CD14-positive monocyte (primary cell): ENCODE data around the gene DPP6. TPM values are rescaled to one million over a fixed set of nuclear protein-coding genes. Genes with fewer than 3 reads are reported as not detected.

Experiments used
- DNase-seq, 3 donors: peaks; one replicate each; pipeline ENCODE4 v3.0.0-alpha.2; 2011 to 2022
- H2AFZ ChIP-seq: 2 replicates; pipeline ENCODE4 v1.6.0; 2012; ENCODE audit warnings: mild to moderate bottlenecking, low read depth, low read length, inconsistent platforms; ENCODE audit not compliant: insufficient read depth, poor library complexity, severe bottlenecking
- H3K27ac ChIP-seq, 2 donors: 1 replicate in 1 of 2; 2 replicates in 1 of 2; pipeline ENCODE4 v1.5.1; 2012 to 2013; ENCODE audit warnings: low read length in 2 of 2, control low read depth in 1 of 2, inconsistent platforms in 1 of 2, low read depth in 1 of 2, mild to moderate bottlenecking in 1 of 2
- H3K27me3 ChIP-seq, 2 donors: one replicate each; pipeline versions ENCODE4 v1.6.0 to v1.6.1; 2011 to 2013; ENCODE audit warnings: low read length in 2 of 2; ENCODE audit not compliant: control insufficient read depth in 2 of 2, insufficient read depth in 2 of 2
- H3K36me3 ChIP-seq, 2 donors: replicated peaks in 1 of 2; 1 replicate in 1 of 2; 2 replicates in 1 of 2; pipeline versions ENCODE4 v1.5.1 to v1.6.1; 2012 to 2013; ENCODE audit warnings: low read length in 2 of 2, control low read depth in 1 of 2, inconsistent platforms in 1 of 2, mild to moderate bottlenecking in 1 of 2; ENCODE audit not compliant: insufficient read depth in 2 of 2, control insufficient read depth in 1 of 2
- H3K4me1 ChIP-seq, 2 donors: 1 replicate in 1 of 2; 2 replicates in 1 of 2; pipeline versions ENCODE4 v1.5.1 to v1.6.1; 2012 to 2013; ENCODE audit warnings: low read length in 2 of 2, control low read depth in 1 of 2, inconsistent platforms in 1 of 2, mild to moderate bottlenecking in 1 of 2, moderate library complexity in 1 of 2; ENCODE audit not compliant: insufficient read depth in 2 of 2, control insufficient read depth in 1 of 2
- H3K4me2 ChIP-seq: replicated peaks from 2 replicates; pipeline ENCODE3; 2012; ENCODE audit warnings: low read length, moderate library complexity, mild to moderate bottlenecking; ENCODE audit not compliant: poor library complexity, severe bottlenecking; ENCODE audit errors: extremely low read depth
- H3K4me3 ChIP-seq, 3 experiments: fragments of 200-600 bp in 1 of 3; sonication (generic) in 1 of 3; replicated peaks in 1 of 3; 1 replicate in 2 of 3; 2 replicates in 1 of 3; pipeline ENCODE4 v1.5.1; 2011 to 2013; ENCODE audit warnings: low read length in 3 of 3, mild to moderate bottlenecking in 3 of 3, control low read depth in 2 of 3, low read depth in 2 of 3, inconsistent platforms in 1 of 3, moderate library complexity in 1 of 3
- H3K79me2 ChIP-seq: 2 replicates; pipeline ENCODE4 v1.6.0; 2012; ENCODE audit warnings: mild to moderate bottlenecking, control low read depth, inconsistent platforms, low read length, moderate library complexity; ENCODE audit not compliant: insufficient read depth
- H3K9ac ChIP-seq: 2 replicates; pipeline ENCODE4 v1.6.0; 2017; ENCODE audit warnings: low read length, mild to moderate bottlenecking; ENCODE audit not compliant: insufficient read depth, poor library complexity, severe bottlenecking
- H3K9me3 ChIP-seq, 2 donors: replicated peaks in 1 of 2; 1 replicate in 1 of 2; 2 replicates in 1 of 2; pipeline versions ENCODE4 v1.5.1 to v1.6.1; 2012 to 2013; ENCODE audit warnings: low read length in 2 of 2, control low read depth in 1 of 2; ENCODE audit not compliant: control insufficient read depth in 1 of 2, insufficient read depth in 1 of 2
- H4K20me1 ChIP-seq: 2 replicates; pipeline ENCODE4 v1.6.0; 2012; ENCODE audit warnings: mild to moderate bottlenecking, low read length, control low read depth, moderate library complexity; ENCODE audit not compliant: insufficient read depth
- H3K27ac Mint-ChIP-seq, 7 donors: one replicate each; pipeline ENCODE4 v1.8.0; 2020; ENCODE audit warnings: mild to moderate bottlenecking in 7 of 7, mixed read lengths in 7 of 7, moderate library complexity in 6 of 7, inconsistent platforms in 2 of 7
- H3K27me3 Mint-ChIP-seq, 3 donors: one replicate each; pipeline ENCODE4 v1.8.0; 2021 to 2022; ENCODE audit warnings: low read depth in 3 of 3, mild to moderate bottlenecking in 3 of 3, mixed read lengths in 3 of 3, moderate library complexity in 3 of 3, inconsistent platforms in 1 of 3
- H3K36me3 Mint-ChIP-seq, 2 donors: one replicate each; pipeline ENCODE4 v1.8.0; 2020; ENCODE audit warnings: mixed read lengths in 2 of 2, inconsistent platforms in 1 of 2, mild to moderate bottlenecking in 1 of 2
- H3K4me1 Mint-ChIP-seq: one replicate; pipeline ENCODE4 v1.8.0; 2020; ENCODE audit warnings: mild to moderate bottlenecking, mixed read lengths
- H3K4me3 Mint-ChIP-seq, 2 donors: one replicate each; pipeline ENCODE4 v1.8.0; 2020; ENCODE audit warnings: mild to moderate bottlenecking in 2 of 2, mixed read lengths in 2 of 2, moderate library complexity in 1 of 2
- H3K9me3 Mint-ChIP-seq, 7 donors: one replicate each; pipeline ENCODE4 v1.8.0; 2020 to 2022; ENCODE audit warnings: mixed read lengths in 7 of 7, mild to moderate bottlenecking in 6 of 7, moderate library complexity in 6 of 7, inconsistent platforms in 2 of 7
- CTCF ChIP-seq: fragments of 200-600 bp; IDR thresholded peaks from one replicate; pipeline ENCODE4 v1.8.0; 2022; ENCODE audit warnings: antibody characterized with exemption, mild to moderate bottlenecking
- WGBS: methylation state at CpG from one replicate; pipeline ENCODE4 v1.1.5; 2013; ENCODE audit warnings: missing lambda C conversion rate; ENCODE audit not compliant: insufficient coverage; 5-methylcytosine and 5-hydroxymethylcytosine counted together
- intact Hi-C, 2 donors: fragments of 100-400 bp; cut with micrococcal nuclease; formaldehyde crosslinking; loops; one replicate each; pipeline versions ENCODE4 v1.15.0 to v1.15.1; 2023
- polyA plus RNA-seq, 3 donors: library from polyadenylated mRNA; depleted of rRNA in 1 of 3; unstranded in 2 of 3; stranded (reverse) in 1 of 3; fragments of 300-500 nt in 2 of 3; fragments of >200 nt in 1 of 3; fragmentation: Illumina TruSeq in 2 of 3; gene quantifications; 1 replicate in 2 of 3; 2 replicates in 1 of 3; pipeline ENCODE4 v1.2.3, GENCODE V29; 2012 to 2021

Gene DPP6
- polyA plus RNA-seq, 3 donors: not detected

DNA sequence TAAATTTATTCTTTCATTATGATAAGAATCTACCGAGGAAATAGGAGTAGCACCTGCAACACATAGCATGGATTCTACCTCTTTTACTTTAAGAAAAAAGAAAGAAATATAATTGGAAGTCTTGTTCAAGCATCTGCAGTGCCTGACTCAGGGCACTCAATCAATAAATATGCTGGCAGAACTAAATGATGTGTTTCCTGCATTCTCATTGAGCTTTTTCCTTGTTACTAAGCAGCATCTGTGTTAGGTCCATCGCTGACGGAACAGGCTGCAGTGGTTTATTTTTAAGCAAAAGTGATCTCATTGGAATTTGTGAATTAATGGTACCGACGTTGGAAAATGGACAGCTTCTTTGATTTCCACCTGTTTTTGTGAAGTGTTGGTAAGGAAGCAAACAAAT, 417.5 kb downstream of the DPP6 start:
- no peak for DNase-seq
- no peak for TF ChIP-seq CTCF
- no peaks in the 10 kb centered on the region for H3K36me3 ChIP-seq
- no peak overlapping the region for H2AFZ ChIP-seq
- H3K36me3 Mint-ChIP-seq: no peaks in the 10 kb centered on the region
- no peaks in the 10 kb centered on the region for H4K20me1 ChIP-seq
- H3K4me3 Mint-ChIP-seq: no peak overlapping the region
- no peaks in the 10 kb centered on the region for H3K4me1 ChIP-seq
- WGBS: no CpG with 5 or more reads among the region's 5 CpGs
- peaks cover 6 to 10% of the 10 kb centered on the region in 2 donors for H3K9me3 ChIP-seq
- H3K9ac ChIP-seq: no peak overlapping the region
- no peak overlapping the region for H3K4me2 ChIP-seq
- H3K27me3 ChIP-seq: no peaks in the 10 kb centered on the region
- peaks cover 0 to 1% (median 0%) of the 10 kb centered on the region in 3 donors for H3K27me3 Mint-ChIP-seq
- no peak overlapping the region for H3K4me3 ChIP-seq
- no peak overlapping the region for H3K27ac Mint-ChIP-seq
- no peaks in the 10 kb centered on the region for H3K4me1 Mint-ChIP-seq
- H3K79me2 ChIP-seq: no peaks in the 10 kb centered on the region
- intact Hi-C loops: no loop called here
- peaks cover 0 to 9% (median 4%) of the 10 kb centered on the region in 7 donors for H3K9me3 Mint-ChIP-seq
- H3K27ac ChIP-seq: no peak overlapping the region

GRCh38 chr7:154472343-154472742, 420.1 kb downstream of the DPP6 start:
- Mint-ChIP-seq H3K36me3 (no peaks in the 10 kb centered on the region), H3K9me3 (peaks cover 0 to 11% (median 0%) of the 10 kb centered on the region in 7 donors), H3K4me3 (no peak overlapping the region), H3K4me1 (no peaks in the 10 kb centered on the region), H3K27me3 (no peaks in the 10 kb centered on the region), H3K27ac (no peak overlapping the region)
- no peak overlapping the region for H3K4me3 ChIP-seq
- TF ChIP-seq CTCF: no peak
- 68% methylated on average over 2 of the region's 2 CpGs for WGBS
- H3K4me2 ChIP-seq: no peak overlapping the region
- DNase-seq: no peak
- no peaks in the 10 kb centered on the region for H3K79me2 ChIP-seq
- H3K36me3 ChIP-seq: no peaks in the 10 kb centered on the region
- no peak overlapping the region for H3K27ac ChIP-seq
- H2AFZ ChIP-seq: no peak overlapping the region
- intact Hi-C loops: no loop called here
- H3K9ac ChIP-seq: no peak overlapping the region
- peaks cover 0 to 10% of the 10 kb centered on the region in 2 donors for H3K9me3 ChIP-seq
- no peaks in the 10 kb centered on the region for H3K27me3 ChIP-seq
- H3K4me1 ChIP-seq: no peaks in the 10 kb centered on the region
- no peaks in the 10 kb centered on the region for H4K20me1 ChIP-seq
